GM19043 (cell line): ENCODE data around the gene SH3TC2.

Experiments
- ATAC-seq: cut with Tn5 transposase; IDR thresholded peaks from one replicate; pipeline ENCODE4 v1.9.1; 2021; ENCODE audit warnings: low read depth; ENCODE audit not compliant: unreplicated experiment

The SH3TC2 gene

DNA sequence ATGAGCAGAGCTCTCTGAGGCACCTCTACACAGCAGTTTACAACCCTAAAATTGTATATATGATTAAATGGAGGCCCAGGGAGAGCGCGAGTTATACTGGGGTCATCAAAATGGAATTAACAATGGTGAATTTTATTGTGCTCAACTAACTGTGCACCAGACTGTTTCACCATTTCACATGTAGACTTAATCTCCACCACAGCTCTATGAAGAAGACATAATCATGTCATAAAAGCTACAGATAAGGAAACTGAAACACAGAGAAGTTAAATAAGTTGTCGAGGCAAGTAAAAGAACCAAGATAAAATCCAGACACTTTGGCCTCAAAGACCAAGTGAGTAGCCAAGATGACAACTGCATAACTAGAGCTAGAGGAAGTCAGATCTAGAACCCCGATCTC is 1.5 kb downstream of the SH3TC2 start:
- no peak for ATAC-seq

GRCh38 chr5:149060325-149060724 is 2.5 kb downstream of the SH3TC2 start:
- no peak for ATAC-seq

GRCh38 chr5:149056616-149057165 is 6.2 kb downstream of the SH3TC2 start:
- no peak for ATAC-seq

- ATAC-seq, result no peak
These were observed 8.4 kb downstream of the SH3TC2 start for GRCh38 chr5:149054416-149054815.

- no peak for ATAC-seq
These were observed 9.7 kb downstream of the SH3TC2 start for GRCh38 chr5:149053072-149053695.

- ATAC-seq, result no peak
These were observed 13.5 kb downstream of the SH3TC2 start for GRCh38 chr5:149049371-149049781.

DNA sequence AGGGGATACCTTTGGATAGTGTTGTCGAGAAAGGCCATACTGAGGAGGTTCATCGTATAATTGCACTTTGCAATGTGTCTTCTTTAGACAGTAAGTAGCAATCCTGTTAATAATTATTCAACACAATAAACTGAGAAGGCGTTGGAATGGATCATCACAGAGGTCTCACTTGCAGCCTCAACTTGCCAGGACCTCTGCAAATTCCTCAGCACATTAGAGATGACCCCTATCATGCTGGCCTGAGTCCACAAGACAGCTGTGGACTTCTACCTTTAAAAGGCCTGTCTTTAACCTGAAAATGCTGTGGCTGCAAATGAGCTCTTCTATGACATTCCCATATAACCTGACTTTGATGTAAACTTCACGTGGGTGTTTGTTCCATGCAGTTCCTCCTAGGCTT is 14.1 kb downstream of the SH3TC2 start:
- ATAC-seq, result no peak

- no peak for ATAC-seq
These were observed 15.4 kb downstream of the SH3TC2 start for GRCh38 chr5:149047462-149047861.

DNA sequence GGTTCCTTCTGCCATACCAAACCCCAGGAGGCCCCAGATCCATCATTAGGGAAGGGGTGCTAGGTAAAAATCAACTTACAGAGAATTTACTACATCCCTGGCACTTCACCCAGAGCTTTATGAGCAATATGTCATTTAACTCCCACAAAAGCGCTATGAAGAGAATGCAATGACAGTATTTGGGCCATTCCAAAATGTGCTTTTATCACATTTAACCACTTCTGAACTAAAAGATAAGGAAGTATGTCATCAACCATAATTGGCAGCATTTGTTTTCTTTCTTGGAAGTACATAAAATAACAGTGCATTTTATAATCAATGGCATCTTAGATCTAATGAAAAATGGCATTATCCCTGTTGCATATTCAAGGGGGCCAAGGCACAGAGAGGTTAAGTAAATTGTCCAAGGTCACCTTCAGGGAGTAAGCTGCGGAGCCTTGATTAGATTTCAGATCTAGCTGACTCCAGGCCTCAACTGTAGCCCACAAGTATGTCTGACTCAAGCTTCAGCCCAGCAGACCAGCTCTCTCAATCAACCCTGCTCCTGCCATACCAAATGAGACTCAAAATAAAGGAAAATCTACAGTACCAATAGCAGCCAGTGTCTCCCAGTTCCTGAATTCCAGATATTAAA is 16.5 kb downstream of the SH3TC2 start:
- no peak for ATAC-seq

- ATAC-seq, result no peak
These were observed 17.8 kb downstream of the SH3TC2 start for GRCh38 chr5:149045089-149045460.

DNA sequence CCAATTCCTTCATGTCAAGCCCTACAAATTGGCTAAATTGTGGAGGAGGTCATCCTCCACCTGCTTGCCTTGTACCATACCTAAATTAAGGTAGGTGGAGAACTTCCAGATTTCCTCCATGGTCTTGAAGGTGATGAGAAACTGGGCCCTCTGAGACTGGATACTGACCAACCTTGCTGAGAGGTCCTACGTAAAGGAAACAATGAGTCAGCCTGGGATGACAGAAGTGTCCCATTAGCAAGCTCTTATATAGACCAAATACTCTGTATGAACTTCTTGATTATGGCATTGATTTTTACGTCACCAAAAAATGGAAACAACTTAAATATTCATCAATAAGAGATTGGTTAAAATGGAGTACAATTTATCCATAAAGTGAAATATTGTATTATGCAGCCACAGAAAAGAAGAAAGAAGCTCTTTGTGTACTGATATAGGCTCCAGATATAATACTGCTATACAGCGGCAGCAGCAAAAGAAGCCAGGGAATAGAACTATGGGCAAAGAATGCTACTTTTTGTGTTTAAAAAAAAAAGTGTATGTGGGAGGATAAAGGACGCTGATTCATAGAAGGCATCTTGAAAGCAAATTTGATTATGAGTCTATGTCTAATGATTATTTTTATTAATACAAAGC is 18.3 kb downstream of the SH3TC2 start:
- ATAC-seq, result no peak

GRCh38 chr5:149043641-149044040 is 19.2 kb downstream of the SH3TC2 start:
- ATAC-seq, result no peak

DNA sequence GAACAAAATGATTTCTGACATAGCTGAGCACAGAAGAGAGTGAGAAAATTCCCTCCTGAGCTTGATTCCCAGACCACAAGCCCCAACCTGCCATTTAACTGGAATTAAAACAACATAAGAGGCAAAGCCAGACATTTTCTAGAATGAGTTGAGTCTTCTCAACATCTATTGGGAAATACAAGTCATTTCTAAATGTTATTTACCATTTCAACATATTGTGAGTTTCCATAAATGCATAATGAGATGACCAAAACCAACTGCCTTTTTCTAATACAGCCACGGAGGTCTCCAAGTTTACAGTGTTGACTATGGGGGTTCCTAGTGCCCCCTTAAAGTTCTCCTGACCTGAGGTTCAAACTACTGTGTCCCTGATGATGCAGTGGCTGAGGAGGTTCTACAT is 20.0 kb downstream of the SH3TC2 start:
- no peak for ATAC-seq

- no peak for ATAC-seq
These were observed 21.6 kb downstream of the SH3TC2 start for GRCh38 chr5:149041242-149041641.

GRCh38 chr5:149040421-149040820 is 22.4 kb downstream of the SH3TC2 start:
- no peak for ATAC-seq

GRCh38 chr5:149039506-149039905 is 23.4 kb downstream of the SH3TC2 start:
- ATAC-seq, result no peak

DNA sequence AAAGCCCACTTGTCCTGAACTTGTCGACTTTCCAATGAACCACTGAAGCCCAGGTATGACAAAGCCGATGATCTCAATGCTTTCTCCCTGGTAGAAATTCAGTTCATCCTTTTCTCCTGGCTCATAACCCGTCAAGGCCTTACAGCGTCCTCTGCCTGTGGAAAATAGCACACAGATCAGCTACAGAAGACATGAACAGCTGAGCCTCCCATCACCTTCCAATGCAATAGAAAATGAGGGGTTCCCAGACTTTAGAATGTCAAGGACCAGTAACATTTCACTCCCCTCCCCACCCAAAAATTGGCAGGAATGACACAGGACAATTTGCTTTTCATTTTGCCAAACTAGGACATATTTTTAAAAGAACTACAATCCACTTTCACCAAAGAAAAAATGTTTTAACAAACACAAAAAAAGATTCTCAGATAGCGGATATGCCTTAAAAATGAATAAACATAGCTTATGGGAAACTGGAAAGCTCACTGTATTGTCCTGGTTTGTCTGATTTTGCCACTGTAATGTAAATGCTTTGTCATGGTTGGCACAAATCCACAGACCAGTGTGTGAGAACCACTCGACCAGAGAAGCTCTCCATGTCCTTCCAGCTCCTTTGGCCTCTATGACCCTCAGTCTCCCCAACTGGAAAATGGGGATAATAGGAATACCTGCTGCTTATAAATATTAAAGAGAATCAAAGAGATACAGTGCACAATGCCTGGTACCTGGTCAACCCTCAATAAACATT is 24.4 kb downstream of the SH3TC2 start:
- no peak for ATAC-seq

- no peak for ATAC-seq
These were observed 25.0 kb downstream of the SH3TC2 start for GRCh38 chr5:149037817-149038216.

GRCh38 chr5:149036970-149037369 is 25.9 kb downstream of the SH3TC2 start:
- no peak for ATAC-seq

DNA sequence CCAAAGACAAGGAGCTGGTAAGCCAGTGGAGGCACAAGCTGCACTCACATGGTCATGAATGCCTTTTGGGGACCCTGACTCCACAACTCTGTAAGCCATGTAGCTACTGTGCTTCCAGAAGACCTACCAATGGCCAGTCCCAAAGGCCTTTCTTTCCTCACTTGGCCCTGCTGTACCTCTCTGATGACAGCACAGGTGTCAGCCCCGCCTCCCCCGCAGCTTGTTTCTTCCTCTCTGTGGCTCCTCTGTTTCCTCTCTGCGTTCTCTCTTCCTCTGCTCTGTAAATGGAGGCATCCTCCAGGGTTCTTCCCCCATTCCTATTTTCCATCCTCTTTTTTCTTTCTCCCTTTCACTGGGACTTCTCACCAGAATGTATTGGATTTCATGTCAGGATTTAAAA is 26.7 kb downstream of the SH3TC2 start:
- ATAC-seq, result no peak

- ATAC-seq, result peak; percentile 79
These were observed 27.5 kb downstream of the SH3TC2 start for GRCh38 chr5:149035372-149035790.
